Islet of Langerhans (tissue), 1 donor: ENCODE data around the gene ZNF223.

Source experiments
- FAIRE-seq: peaks from one replicate; lab custom pipeline; 2011; peaks lifted over from hg19 to GRCh38; lab: Jason Lieb, UNC

The ZNF223 gene

DNA sequence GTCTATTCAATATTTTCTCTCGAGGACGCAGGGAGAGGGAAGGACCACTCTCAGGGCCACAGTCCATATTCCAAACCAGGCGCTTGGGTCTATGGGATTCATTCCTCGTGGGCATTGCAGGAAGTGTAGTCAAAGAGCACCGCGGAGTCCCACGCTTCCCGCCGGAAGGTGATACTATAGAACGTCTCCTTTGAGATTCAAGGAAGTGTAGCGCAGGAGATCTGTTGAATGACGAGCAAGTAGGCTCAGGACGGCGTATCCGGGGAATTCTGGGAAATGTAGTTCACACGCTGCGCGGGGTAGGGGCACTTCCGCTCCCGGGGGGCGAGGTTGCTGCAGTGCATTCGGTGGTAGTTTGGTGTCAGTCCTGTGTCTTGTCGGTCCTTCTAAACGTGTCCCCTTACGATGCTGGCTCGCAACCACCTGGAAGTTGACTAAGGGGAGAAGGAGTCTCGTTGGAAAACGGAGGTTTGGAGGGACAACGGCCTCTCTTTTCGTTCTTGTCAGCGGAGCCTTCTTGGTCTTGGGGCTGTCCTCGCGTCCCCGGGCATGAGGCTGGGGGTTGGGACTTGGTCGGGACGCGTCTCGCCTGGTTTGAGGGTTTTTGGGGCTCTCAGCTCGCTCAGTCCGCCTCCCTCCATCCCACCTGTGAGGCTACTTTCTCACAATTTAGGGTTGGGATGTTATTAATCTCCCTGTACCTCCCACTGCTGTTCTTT, 20.1 kb downstream of the ZNF223 start, which contains the start of gene ZNF284:
Gene ZNF284 (plus strand): TSS at position 336 of the 719 bp plus-strand sequence. CDS start 4,231 bp downstream, outside the sequence.
- no peak for FAIRE-seq

DNA sequence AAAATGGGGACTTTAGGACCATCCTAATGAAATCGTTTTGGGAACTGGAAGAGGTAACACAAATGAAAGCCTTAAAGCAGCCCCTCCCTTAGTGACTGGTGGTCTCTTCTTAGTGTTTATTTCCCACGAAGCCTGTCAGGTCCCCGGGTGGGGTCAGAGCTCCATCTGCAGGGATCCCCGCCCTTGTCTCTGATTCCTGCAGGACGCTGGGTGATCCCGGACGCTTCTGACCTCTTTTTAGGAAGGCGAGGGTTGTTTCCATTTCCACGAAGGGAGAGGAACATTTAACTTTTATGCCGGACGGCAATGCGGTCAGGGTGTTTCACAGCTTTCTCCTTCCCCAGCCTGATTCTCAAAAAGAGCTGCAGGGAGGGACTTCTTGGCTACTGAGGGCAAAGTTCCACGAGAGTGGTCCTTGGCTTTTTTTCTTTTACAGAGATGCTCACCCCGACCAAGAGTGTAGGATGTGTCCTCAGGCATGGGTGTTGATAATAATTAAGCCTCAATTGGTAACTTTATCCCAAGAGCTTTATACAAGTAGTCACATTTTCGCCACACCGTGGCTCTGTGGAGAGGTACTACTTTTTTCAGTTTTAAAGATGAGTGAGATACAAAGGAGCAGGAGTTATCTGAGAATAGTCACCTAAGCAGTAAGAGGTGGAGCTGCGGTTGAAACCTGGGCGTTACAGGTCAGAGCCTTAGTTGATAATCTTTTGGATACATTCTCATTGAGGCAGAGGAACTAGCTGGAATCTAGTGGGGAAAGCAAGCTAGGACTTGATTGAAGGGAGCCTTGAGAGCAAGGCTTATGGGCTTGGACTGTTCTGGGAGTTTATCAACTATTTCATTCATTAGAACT, 20.9 kb downstream of the ZNF223 start:
- no peak for FAIRE-seq

DNA sequence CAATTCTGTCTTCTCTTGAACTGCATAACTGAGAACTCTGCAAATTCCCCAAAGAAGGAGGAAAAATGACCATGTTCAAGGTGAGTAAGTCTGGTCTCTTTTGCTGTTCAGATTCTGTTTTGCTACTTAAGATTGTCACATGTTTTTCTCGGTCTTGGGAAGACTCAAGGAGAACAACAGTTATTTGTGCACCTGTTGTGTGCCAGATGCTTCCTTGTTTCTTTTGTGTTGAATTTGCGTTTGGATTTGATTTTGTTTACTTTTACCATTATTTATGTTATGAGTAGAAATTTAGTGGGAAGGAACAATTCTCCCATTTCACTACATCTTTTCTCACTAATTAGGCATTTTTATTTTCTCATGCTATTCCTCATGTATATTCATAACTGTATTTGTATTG, 24.5 kb downstream of the ZNF223 start:
- no peak for FAIRE-seq

DNA sequence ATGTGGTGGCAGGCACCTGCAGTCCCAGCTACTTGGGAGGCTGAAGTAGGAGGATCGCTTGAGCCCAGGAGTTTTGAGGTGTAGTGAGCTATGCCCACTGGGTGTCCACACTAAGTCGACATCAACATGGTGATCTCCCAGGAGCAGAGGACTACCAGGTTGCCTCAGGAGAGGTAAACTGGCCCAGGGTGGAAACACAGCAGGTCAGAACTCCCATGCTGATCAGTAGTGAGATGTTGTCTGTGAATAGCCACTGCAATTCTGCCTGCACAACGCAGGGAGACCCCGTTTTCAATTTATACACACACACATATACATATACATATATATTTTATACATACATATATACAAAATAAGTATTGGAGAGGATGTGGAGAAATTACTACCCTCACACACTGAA, 40.3 kb downstream of the ZNF223 start:
- FAIRE-seq: no peak

DNA sequence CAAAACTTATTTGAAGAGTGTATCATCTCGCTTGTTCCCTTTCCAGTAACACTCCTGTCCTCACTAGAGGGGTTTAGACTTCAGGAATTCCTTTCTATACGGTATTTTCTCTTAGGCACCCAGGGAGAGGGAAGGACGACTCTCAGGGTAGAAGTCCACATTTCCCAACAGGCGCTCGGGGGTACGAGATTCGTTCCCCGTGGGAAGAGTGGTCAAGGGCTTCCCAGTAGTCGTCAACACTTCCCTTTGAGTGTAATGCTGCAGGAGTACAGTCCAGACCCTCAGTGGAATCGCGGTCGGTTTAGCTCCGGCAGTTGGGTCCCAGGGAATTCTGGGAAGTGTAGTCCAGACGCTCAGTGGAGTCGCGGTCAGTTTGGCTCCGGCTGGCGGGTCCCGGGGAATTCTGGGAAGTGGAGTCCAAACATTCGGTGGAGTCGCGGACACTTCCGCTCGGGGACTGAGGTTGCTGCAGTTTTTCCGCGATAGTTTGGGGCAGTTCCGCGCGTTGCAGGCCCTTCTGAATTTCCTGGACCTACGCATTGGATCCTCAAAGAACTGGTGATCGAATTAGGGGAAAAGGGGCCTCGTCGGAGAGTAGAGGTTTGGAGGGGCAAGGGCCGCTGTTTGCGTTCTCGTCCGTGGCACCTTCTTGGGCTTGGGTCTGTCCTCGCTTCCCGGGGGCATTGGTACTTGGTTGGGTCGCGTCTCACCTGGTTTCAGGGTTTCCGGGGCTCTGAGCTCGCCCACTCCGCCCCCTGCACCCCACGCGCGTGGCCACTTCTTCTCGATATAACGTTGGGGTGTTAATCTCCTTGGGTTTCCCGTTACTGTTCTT, 42.3 kb downstream of the ZNF223 start, which contains the start of gene ZNF224:
Gene ZNF224 (plus strand): TSS at position 431 of the 835 bp plus-strand sequence. CDS start 3,513 bp downstream, outside the sequence.
- no peak for FAIRE-seq

DNA sequence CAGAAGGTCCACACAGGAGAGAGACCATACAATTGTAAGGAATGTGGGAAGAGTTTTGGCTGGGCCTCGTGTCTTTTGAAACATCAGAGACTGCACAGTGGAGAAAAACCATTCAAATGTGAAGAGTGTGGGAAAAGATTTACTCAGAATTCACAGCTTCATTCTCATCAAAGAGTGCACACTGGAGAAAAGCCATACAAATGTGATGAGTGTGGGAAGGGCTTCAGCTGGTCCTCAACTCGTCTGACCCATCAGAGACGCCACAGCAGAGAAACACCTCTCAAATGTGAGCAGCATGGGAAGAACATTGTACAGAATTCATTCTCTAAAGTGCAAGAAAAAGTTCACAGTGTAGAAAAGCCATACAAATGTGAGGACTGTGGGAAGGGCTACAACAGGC, 55.9 kb downstream of the ZNF223 start:
- FAIRE-seq: no peak

DNA sequence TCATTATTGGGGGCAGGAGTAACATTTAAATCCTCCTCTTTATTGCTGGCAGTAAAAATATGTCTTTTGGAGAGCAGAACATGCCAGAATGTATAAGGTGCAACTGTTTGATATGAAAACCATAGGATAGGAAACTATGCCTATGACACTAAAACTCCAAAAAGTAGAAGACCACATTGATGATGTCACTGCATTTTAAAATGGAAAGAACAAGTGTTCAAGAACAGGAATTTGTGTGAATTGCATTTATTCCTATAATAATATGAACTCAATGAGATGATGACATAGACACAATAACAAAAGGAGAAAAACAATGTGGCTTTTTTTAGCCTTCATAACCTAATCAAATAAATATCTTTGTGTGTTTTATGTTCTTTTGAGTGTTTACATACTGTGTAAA, 57.6 kb downstream of the ZNF223 start:
- no peak for FAIRE-seq

DNA sequence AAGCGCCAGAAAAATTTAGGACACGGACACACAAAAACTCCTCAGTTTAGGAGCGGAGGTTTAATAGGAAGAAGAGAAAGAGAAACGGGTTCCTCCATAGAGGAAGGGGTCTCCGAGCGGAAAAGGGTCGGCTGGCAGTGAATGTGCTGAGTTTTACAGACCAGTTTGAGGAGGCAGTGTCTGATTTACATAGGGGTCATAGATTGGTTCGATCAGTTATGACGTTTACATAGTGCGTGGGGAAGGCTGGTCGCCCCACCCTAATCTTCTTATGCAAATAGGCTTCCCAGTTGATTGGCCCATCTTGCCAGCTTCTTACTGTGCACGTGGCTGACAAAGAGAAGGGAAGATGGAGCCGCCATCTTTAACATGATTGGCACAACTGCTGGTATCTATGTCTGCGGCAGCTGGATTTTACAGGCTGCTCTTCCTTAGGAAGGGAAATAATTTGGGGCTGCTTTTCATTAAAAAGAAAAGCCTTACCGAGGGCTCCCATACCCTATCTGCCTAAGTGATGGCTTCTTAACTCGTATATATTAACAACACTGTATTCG, 60.2 kb downstream of the ZNF223 start:
- FAIRE-seq: no peak

DNA sequence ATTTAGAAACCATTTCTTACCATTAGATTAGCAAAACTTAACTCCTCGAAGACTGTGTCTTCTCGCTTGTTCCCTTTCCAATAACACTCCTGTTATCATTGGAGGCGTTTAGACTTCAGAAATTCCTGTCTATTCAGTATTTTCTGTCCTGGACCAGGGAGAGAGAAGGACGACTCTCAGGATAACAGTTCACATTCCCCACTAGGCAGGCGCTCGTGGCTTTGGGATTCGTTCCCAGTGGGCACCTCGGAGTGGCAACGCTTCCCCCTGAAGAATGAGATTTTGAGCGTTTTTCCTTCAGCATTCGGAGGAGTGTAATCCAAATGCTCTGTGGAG, 60.9 kb downstream of the ZNF223 start:
- FAIRE-seq: no peak

DNA sequence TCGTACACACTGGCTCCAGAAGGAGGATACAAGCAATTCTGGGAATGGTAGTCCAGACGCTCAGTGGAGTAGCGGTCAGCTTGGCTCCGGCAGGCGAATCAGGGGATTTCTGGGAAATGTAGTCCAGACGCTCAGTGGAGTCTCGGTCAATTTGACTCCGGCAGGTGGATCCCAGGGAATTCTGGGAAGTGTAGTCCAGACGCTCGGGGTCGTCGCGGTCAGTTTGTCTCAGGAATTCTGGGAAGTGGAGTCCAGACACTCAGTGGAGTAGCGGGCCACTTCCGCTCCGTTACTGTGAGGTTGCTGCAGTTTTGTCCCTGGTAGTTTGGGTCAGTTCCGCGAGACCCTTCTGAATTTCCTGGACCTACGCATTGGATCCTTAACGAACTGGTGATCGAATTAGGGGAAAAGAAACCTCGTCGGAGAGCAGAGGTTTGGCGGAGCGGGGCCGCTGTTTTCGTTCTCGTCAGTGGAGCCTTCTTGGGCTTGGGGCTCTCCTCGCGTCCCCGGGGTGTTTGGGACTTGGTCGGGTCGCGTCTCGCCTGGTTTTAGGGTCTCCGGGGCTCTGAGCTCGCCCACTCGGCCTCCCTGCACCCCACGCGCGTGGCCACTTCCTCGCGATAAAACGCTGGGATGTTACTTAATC, 61.4 kb downstream of the ZNF223 start, which contains the start of gene ZNF225:
Gene ZNF225 (plus strand): TSS at position 262 of the 646 bp plus-strand sequence. CDS start 2,429 bp downstream, outside the sequence.
- FAIRE-seq: peak; percentile 99

DNA sequence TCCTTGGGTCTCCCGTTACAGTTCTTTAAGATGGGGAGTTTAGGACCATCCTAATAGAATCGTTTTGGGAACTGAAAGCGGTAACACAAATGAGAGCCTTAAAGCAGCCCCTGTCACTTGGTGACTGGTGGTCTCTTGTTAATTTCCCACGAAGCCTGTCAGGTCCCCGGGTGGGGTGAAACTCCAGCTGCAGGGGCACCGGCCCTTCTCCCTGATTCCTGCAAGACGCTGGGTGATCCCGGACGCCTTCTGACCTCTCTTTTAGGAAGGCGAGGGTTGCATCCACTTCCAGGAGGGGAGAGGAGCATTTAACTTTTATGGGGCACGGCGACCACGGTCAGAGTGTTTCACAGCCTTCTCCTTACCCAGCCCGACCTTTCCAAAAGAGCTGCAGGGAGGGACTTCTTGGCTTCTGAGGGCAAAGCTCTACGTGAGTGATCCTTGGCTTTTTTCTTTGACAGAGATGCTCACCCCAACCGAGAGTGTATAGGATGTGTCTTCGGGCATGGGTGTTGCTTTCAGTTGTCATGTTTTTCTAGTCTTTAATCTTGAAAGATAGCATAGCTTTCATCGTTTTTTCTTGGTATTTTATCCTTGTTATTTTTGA, 62.1 kb downstream of the ZNF223 start:
- no peak for FAIRE-seq
